ENCODE data around the gene CCDC142. TPM values are rescaled to one million over a fixed set of nuclear protein-coding genes. Genes with fewer than 3 reads are reported as not detected.

Gene CCDC142
- total RNA-seq, 2 experiments from 2014 or later, result 10.2 to 12.4 TPM

DNA sequence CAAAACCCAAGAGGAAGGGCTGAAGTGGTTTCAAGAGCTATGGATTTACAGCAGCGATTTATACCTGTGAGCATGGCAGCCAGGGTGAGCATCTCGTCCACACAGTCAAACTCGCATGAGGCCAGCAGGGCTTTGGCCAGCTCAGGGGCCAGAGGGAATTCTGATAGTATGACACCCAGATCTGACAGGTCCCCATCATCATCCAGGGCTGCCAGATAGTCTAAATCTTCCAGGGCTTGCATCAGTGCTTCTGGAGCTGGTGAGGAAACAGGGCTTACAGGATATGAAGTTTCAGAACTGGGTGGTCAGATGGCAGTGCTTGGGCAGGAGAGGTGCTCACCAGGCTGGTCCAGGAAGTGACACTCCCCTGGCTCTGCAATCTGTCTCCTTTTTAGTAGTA is 39.7 kb upstream of the CCDC142 start:
- H3K27me3 ChIP-seq (ENCODE audit: control insufficient read depth in 1 of 2, insufficient read depth in 2 of 2, low read length in 2 of 2), result peaks cover 29 to 33% of the 10 kb centered on the region in 2 experiments
- CTCF ChIA-PET, result no interaction called here

DNA sequence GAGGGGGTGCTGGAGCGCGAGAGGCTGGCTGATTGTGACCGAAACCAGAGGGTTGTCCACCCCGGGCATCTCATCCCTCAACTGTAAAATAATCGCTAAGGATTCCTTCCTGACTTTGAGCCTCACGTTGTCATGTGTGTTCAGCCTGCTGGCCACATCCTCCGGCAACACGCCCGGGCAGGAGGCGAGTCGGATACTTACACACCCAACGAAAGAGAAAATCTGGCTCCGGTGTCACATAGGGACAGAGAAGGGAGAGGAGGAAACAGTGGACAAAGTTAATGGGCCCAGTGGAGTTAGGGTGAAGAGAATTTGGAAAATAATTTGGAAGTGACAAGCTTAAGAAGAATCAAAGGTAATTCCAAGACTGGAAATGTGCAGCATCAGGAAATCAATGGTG is 33.9 kb upstream of the CCDC142 start:
- H3K27ac Mint-ChIP-seq, result no peak overlapping the region
- CTCF ChIA-PET, result interaction anchor here (1.2 kb wide), 1 partner anchor 14 kb away, joined by 3 read pairs; no protein-coding TSS in a partner anchor
- peaks cover 40% of the 10 kb centered on the region for H3K4me1 ChIP-seq (ENCODE audit: insufficient read depth, low read length)
- intact Hi-C loops (cut with DNase I, micrococcal nuclease), result no loop called here
- ATAC-seq (ENCODE audit: poor library complexity) (no peak), DNase-seq (no peak)
- no peak overlapping the region for H3K27ac ChIP-seq (ENCODE audit: low read depth in 1 of 2, low read length in 2 of 2)
- H3K9me3 Mint-ChIP-seq, result no peaks in the 10 kb centered on the region
- no peaks in the 10 kb centered on the region for H3K36me3 ChIP-seq (ENCODE audit: insufficient read depth, low read length)
- POLR2A ChIA-PET, result interaction anchor here (0.8 to 3.8 kb wide), 5 partner anchors 9 to 34 kb away, joined by 3 to 27 read pairs (median 5); partner anchors contain the start of genes AUP1, CCDC142, DQX1 and HTRA2
- peaks cover 18% of the 10 kb centered on the region for H3K4me1 Mint-ChIP-seq (ENCODE audit: low read depth)
- peaks cover 0 to 36% of the 10 kb centered on the region in 2 experiments for H3K9me3 ChIP-seq (ENCODE audit: control insufficient read depth in 1 of 2, insufficient read depth in 1 of 2, low read length in 2 of 2)
- H3K27me3 ChIP-seq (ENCODE audit: control insufficient read depth in 1 of 2, insufficient read depth in 2 of 2, low read length in 2 of 2), result peaks cover 73 to 84% of the 10 kb centered on the region in 2 experiments
- H3K36me3 Mint-ChIP-seq (ENCODE audit: low read depth), result no peaks in the 10 kb centered on the region
- peak overlapping the region; percentile 85 for H3K4me3 Mint-ChIP-seq
- peaks cover 89% of the 10 kb centered on the region for H3K27me3 Mint-ChIP-seq
- TF ChIP-seq, protein P1, sequence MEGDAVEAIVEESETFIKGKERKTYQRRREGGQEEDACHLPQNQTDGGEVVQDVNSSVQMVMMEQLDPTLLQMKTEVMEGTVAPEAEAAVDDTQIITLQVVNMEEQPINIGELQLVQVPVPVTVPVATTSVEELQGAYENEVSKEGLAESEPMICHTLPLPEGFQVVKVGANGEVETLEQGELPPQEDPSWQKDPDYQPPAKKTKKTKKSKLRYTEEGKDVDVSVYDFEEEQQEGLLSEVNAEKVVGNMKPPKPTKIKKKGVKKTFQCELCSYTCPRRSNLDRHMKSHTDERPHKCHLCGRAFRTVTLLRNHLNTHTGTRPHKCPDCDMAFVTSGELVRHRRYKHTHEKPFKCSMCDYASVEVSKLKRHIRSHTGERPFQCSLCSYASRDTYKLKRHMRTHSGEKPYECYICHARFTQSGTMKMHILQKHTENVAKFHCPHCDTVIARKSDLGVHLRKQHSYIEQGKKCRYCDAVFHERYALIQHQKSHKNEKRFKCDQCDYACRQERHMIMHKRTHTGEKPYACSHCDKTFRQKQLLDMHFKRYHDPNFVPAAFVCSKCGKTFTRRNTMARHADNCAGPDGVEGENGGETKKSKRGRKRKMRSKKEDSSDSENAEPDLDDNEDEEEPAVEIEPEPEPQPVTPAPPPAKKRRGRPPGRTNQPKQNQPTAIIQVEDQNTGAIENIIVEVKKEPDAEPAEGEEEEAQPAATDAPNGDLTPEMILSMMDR (IDR thresholded peaks at IDR 0.05), result no peak
- peak overlapping the region; percentile 54 for H3K4me3 ChIP-seq (ENCODE audit: low read length)

More for the DNA sequence above, 39.7 kb upstream of the CCDC142 start:
- DNase-seq (no peak), ATAC-seq (ENCODE audit: poor library complexity) (no peak)
- intact Hi-C loops (cut with DNase I, micrococcal nuclease), result no loop called here
- H3K27ac ChIP-seq (ENCODE audit: low read depth in 1 of 2, low read length in 2 of 2), result no peak overlapping the region
- peaks cover 19% of the 10 kb centered on the region for H3K36me3 ChIP-seq (ENCODE audit: insufficient read depth, low read length)
- peaks cover 5% of the 10 kb centered on the region for H3K4me1 ChIP-seq (ENCODE audit: insufficient read depth, low read length)
- H3K27ac Mint-ChIP-seq, result no peak overlapping the region
- POLR2A ChIA-PET, result no interaction called here
- no peak overlapping the region for H3K4me3 ChIP-seq (ENCODE audit: low read length)
- no peak overlapping the region for H3K4me3 Mint-ChIP-seq
- H3K4me1 Mint-ChIP-seq (ENCODE audit: low read depth), result peaks cover 6% of the 10 kb centered on the region
- peaks cover 25% of the 10 kb centered on the region for H3K36me3 Mint-ChIP-seq (ENCODE audit: low read depth)
- no peaks in the 10 kb centered on the region for H3K9me3 Mint-ChIP-seq
- peaks cover 51% of the 10 kb centered on the region for H3K27me3 Mint-ChIP-seq
- TF ChIP-seq, protein P1 (IDR thresholded peaks at IDR 0.05), result no peak
- H3K9me3 ChIP-seq (ENCODE audit: control insufficient read depth in 1 of 2, insufficient read depth in 1 of 2, low read length in 2 of 2), result peaks cover 0 to 6% of the 10 kb centered on the region in 2 experiments

DNA sequence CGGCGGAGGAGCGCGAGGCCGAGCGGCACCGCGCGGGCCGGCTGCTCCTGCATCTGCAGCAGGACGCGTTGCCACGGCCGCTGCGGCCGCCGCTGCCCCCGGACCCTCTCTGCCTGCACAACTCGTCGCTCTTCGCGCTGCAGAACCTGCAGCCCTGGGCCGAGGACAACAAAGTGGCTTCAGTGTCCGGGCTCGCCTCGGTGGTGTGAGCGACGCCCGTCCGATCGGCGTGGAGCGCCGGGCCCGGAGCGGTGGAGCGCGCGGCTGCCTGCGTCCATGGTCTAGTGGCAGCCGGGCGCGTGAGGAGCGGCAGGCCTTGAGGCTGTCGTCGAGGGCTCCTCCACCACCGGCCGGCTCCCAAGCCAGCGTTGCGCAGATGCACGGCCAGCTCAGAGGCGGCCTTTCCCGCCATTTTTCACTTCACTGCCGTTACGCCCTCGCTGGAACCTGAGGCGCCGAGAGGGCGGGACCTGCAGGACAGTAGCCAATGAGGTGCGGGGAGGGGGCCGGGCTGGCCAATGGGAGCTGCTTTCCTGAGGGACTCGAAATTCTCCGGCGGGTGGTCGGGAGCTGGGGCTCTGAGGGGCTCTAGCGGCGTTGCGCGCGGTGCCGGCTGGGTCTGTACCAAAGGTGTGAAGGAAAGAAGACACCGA is 33.3 kb upstream of the CCDC142 start:
- intact Hi-C loops (cut with DNase I, micrococcal nuclease), result loop anchor here in 1 of 2 experiments (2.0 kb wide), 1 partner anchor 13 kb away; the partner anchor contains the start of genes AUP1 and HTRA2
- ChIA-PET POLR2A (interaction anchor here (0.8 to 3.8 kb wide), 5 partner anchors 9 to 33 kb away, joined by 3 to 27 read pairs (median 5); partner anchors contain the start of genes AUP1, CCDC142, DQX1 and HTRA2), CTCF (interaction anchor here (1.2 kb wide), 1 partner anchor 15 kb away, joined by 3 read pairs; no protein-coding TSS in a partner anchor)
- Histone ChIP-seq H3K27ac (ENCODE audit: low read depth in 1 of 2, low read length in 2 of 2) (no peak overlapping the region), H3K9me3 (ENCODE audit: control insufficient read depth in 1 of 2, insufficient read depth in 1 of 2, low read length in 2 of 2) (peaks cover 0 to 36% of the 10 kb centered on the region in 2 experiments), H3K4me1 (ENCODE audit: insufficient read depth, low read length) (peaks cover 40% of the 10 kb centered on the region), H3K4me3 (ENCODE audit: low read length) (peak overlapping the region; percentile 54), H3K27me3 (ENCODE audit: control insufficient read depth in 1 of 2, insufficient read depth in 2 of 2, low read length in 2 of 2) (peaks cover 78 to 84% of the 10 kb centered on the region in 2 experiments), H3K36me3 (ENCODE audit: insufficient read depth, low read length) (no peaks in the 10 kb centered on the region)
- Mint-ChIP-seq H3K9me3 (no peaks in the 10 kb centered on the region), H3K27me3 (peaks cover 92% of the 10 kb centered on the region), H3K27ac (no peak overlapping the region), H3K4me1 (ENCODE audit: low read depth) (peaks cover 18% of the 10 kb centered on the region), H3K36me3 (ENCODE audit: low read depth) (no peaks in the 10 kb centered on the region), H3K4me3 (peak overlapping the region; percentile 85)
- ATAC-seq (ENCODE audit: poor library complexity) (peak; percentile 80), DNase-seq (peak; percentile 54 to 85 (median 68))
- TF ChIP-seq, protein P1 (IDR thresholded peaks at IDR 0.05), result no peak

Data from CD4-positive, alpha-beta T cell (primary cell).